ENCODE measurements around the gene AP1S1. TPM values are rescaled to one million over a fixed set of nuclear protein-coding genes. Genes with fewer than 3 reads are reported as not detected.
"Not testable (repeated sequence)": the region's sequence is repeated elsewhere in the genome, so short reads cannot be mapped to it uniquely, and the experiment has no call there.

The AP1S1 gene
- polyA plus RNA-seq (2012; ENCODE audit: missing spikeins), result 95.5 TPM

DNA sequence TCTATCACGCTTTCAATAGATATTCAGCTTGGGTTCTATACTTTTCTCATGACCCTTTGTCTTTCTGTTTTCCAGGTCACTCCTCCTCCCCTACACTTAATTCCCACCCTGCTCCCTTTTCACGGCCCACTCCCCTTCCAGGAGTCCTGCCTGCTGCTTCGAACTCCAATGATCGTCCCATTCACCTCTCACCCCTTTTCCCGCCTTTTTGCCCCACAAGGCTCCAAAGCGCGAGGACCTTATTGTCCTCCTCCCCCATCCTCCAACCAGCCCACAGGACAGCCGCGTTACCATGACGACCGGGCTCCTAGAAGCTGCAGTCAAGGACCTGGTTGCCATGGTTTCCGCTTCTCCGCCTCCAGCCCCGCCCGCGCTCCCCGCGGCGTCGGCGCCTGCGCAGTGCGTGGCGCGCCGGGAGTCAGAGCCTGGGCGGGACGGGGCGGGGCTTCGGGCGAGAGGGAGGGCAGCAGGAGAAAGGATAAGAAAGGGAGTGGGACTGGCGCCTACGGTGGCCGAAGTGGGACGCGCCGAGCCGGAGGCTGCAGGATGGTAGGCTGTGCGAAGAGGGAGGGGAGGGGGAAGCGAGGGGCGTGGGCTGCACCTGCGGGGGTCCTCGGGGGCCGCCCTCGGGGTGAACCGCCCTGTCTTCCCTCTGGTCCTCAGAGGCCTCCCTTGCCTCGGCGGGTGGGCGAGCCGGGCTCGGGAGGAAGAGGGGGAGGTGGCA is at the start of gene AP1S1:
TSS of gene AP1S1 (plus strand) at position 508 of the 724 bp plus-strand sequence. CDS start at position 547, 39 bp downstream.
- TF ChIP-seq POLR2AphosphoS5 (IDR thresholded peaks at IDR 0.05; ENCODE audit: low read depth, low read length) (no peak), POLR2A (IDR thresholded peaks at IDR 0.05; ENCODE audit: low read depth, low read length) (no peak), TAF1 (IDR thresholded peaks at IDR 0.05; ENCODE audit: borderline replicate concordance, low read depth, low read length) (no peak)
- peak; percentile 98 for DNase-seq (ENCODE audit: insufficient read length)
- FAIRE-seq, result peak; percentile 96

DNA sequence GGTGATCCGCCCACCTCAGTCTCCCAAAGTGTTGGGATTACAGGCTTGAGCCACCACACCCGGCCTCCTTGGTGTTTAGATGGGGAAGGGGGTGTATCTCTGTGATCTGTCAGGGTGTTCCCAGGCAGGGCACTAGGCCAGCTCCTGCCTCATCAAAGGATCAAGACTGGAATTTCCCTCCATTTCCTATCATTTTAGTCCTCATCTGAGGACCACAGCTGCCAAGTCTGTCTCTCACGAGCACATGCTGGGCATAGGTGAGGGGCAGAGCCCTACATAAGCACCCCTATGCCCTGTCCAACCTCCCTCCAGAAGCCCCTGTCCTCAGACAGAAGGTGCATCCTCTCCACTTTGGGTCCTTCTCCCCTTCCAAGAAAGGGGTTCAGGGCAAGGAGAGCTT is 49.5 kb upstream of the AP1S1 start:
- FAIRE-seq (no peak), DNase-seq (ENCODE audit: insufficient read length) (no peak)
- no peak for TF ChIP-seq POLR2A (IDR thresholded peaks at IDR 0.05; ENCODE audit: low read depth, low read length)
- TF ChIP-seq TAF1 (IDR thresholded peaks at IDR 0.05; ENCODE audit: borderline replicate concordance, low read depth, low read length), result no peak
- no peak for TF ChIP-seq POLR2AphosphoS5 (IDR thresholded peaks at IDR 0.05; ENCODE audit: low read depth, low read length)

DNA sequence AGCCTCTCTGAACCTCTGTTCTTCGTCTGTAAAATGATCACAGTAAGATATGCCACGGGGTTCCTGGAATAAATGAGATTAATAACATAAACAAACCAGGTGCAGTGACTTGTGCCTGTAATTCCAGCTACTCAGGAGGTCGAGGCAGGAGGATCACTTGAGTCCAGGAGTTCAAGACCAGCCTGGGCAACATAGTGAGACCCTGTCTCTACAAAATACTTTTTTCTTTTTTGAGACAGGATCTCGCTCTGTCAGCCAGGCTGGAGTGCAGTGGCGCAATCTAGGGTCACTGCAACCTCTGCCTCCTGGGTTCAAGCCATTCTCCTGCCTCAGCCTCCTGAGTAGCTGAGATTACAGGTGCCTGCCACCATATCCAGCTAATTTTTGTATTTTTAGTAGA is 49.0 kb upstream of the AP1S1 start:
- FAIRE-seq, result not testable (repeated sequence)

DNA sequence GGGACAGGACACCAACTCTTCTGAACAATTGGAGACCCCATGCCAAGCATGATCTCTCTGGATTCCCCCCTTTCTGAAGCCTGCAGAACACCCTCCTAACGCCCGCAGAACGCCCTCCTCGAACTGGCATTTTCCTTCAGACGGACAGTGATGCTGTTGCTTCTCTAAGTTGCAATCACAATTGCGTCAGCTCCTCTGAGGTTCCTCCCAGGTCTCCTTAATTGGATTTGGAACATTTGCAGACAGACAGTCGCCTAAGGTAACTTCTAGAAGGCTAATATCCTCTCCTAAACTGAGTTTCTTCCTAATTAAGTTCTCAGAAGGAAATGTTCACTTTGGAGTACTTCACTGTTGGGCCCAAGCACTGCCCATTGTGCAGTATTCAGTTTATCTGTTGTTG is 47.9 kb upstream of the AP1S1 start:
- TF ChIP-seq POLR2A (IDR thresholded peaks at IDR 0.05; ENCODE audit: low read depth, low read length) (no peak), TAF1 (IDR thresholded peaks at IDR 0.05; ENCODE audit: borderline replicate concordance, low read depth, low read length) (no peak), POLR2AphosphoS5 (IDR thresholded peaks at IDR 0.05; ENCODE audit: low read depth, low read length) (no peak)
- no peak for DNase-seq (ENCODE audit: insufficient read length)
- no peak for FAIRE-seq

More for the DNA sequence above, 49.0 kb upstream of the AP1S1 start:
- not testable (repeated sequence) for DNase-seq (ENCODE audit: insufficient read length)

DNA sequence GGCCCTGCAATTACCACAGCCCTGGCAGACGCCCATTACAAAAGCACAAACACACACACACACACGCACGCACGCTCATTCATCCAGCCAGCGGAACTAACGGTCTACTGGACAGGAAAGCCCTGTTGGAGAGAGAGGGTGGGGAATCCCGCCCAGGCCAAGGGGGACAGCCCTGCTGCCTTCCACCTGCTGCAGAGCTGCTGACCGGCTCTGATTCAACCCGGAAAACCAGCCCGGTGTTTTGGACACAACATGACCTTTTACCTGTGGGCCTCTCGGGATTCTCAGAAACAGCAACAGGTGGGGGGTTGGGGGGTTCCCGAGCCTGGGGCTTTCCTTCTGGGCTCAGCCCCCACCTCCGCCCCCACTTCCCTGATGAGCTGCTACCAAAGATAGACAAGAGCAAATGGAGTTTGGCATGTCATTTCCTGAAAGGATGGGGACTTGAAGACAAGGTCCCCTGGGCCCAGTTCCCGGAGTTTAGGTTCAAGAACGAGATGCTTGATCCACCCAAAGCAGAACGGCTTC is 45.9 kb upstream of the AP1S1 start:
- TF ChIP-seq TAF1 (IDR thresholded peaks at IDR 0.05; ENCODE audit: borderline replicate concordance, low read depth, low read length) (no peak), POLR2A (IDR thresholded peaks at IDR 0.05; ENCODE audit: low read depth, low read length) (no peak), POLR2AphosphoS5 (IDR thresholded peaks at IDR 0.05; ENCODE audit: low read depth, low read length) (no peak)
- DNase-seq (ENCODE audit: insufficient read length) (peak; percentile 58), FAIRE-seq (peak; percentile 78)

GRCh38 chr7:101108961-101109360 is 45.3 kb upstream of the AP1S1 start:
- no peak for DNase-seq (ENCODE audit: insufficient read length)
- no peak for FAIRE-seq
- no peak for TF ChIP-seq TAF1 (IDR thresholded peaks at IDR 0.05; ENCODE audit: borderline replicate concordance, low read depth, low read length)
- no peak for TF ChIP-seq POLR2A (IDR thresholded peaks at IDR 0.05; ENCODE audit: low read depth, low read length)
- no peak for TF ChIP-seq POLR2AphosphoS5 (IDR thresholded peaks at IDR 0.05; ENCODE audit: low read depth, low read length)

- no peak for TF ChIP-seq POLR2A (IDR thresholded peaks at IDR 0.05; ENCODE audit: low read depth, low read length)
- no peak for TF ChIP-seq TAF1 (IDR thresholded peaks at IDR 0.05; ENCODE audit: borderline replicate concordance, low read depth, low read length)
- no peak for TF ChIP-seq POLR2AphosphoS5 (IDR thresholded peaks at IDR 0.05; ENCODE audit: low read depth, low read length)
- FAIRE-seq (no peak), DNase-seq (ENCODE audit: insufficient read length) (no peak)
Observed at GRCh38 chr7:101109368-101109767, 44.9 kb upstream of the AP1S1 start.

- DNase-seq (ENCODE audit: insufficient read length) (no peak), FAIRE-seq (no peak)
- TF ChIP-seq POLR2A (IDR thresholded peaks at IDR 0.05; ENCODE audit: low read depth, low read length) (no peak), TAF1 (IDR thresholded peaks at IDR 0.05; ENCODE audit: borderline replicate concordance, low read depth, low read length) (no peak), POLR2AphosphoS5 (IDR thresholded peaks at IDR 0.05; ENCODE audit: low read depth, low read length) (no peak)
Observed at GRCh38 chr7:101111261-101111660, 43.0 kb upstream of the AP1S1 start.

- TF ChIP-seq POLR2AphosphoS5 (IDR thresholded peaks at IDR 0.05; ENCODE audit: low read depth, low read length) (no peak), POLR2A (IDR thresholded peaks at IDR 0.05; ENCODE audit: low read depth, low read length) (no peak), TAF1 (IDR thresholded peaks at IDR 0.05; ENCODE audit: borderline replicate concordance, low read depth, low read length) (no peak)
- no peak for FAIRE-seq
- DNase-seq (ENCODE audit: insufficient read length), result no peak
Observed at GRCh38 chr7:101112233-101112632, 42.0 kb upstream of the AP1S1 start.

DNA sequence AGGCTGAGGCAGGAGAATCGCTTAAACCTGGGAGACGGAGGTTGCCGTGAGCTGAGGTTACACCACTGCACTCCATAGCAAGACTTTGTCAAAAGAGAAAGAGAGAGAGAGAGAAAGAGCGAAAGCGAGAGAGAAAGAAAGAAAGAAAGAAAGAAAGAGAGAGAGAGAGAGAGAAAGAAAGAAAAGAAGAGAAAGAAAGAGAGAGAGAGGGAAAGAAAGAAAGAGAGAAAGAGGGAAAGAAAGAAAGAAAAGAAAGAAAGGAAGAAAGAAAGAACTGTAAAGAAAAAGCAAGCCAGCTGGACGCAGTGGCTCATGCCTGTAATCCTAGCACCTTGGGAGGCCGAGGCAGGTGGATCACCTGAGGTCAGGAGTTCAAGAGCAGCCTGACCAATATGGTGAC is 41.1 kb upstream of the AP1S1 start:
- not testable (repeated sequence) for FAIRE-seq

DNA sequence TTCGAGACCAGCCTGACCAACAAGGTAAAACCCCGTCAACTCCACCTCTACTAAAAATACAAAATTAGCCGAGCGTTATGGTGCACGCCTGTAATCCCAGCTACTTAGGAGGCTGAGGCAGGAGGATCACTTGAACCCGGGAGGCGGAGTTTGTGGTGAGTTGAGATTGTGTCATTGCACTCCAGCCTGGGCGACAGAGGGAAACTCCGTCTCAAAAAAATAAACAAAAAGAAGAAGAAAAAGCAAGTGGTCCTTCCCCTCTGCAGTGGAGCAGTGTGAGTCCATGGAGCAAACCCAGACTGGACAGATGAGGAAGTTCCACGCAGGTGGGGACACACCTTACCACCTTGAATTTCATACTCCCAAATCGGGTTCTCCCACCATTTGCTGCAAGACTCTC is 40.4 kb upstream of the AP1S1 start:
- DNase-seq (ENCODE audit: insufficient read length) (no peak), FAIRE-seq (no peak)
- TF ChIP-seq TAF1 (IDR thresholded peaks at IDR 0.05; ENCODE audit: borderline replicate concordance, low read depth, low read length) (no peak), POLR2AphosphoS5 (IDR thresholded peaks at IDR 0.05; ENCODE audit: low read depth, low read length) (no peak), POLR2A (IDR thresholded peaks at IDR 0.05; ENCODE audit: low read depth, low read length) (no peak)

More for the DNA sequence above, 41.1 kb upstream of the AP1S1 start:
- DNase-seq (ENCODE audit: insufficient read length), result not testable (repeated sequence)

- DNase-seq (ENCODE audit: insufficient read length) (no peak), FAIRE-seq (no peak)
- TF ChIP-seq POLR2A (IDR thresholded peaks at IDR 0.05; ENCODE audit: low read depth, low read length) (no peak), POLR2AphosphoS5 (IDR thresholded peaks at IDR 0.05; ENCODE audit: low read depth, low read length) (no peak), TAF1 (IDR thresholded peaks at IDR 0.05; ENCODE audit: borderline replicate concordance, low read depth, low read length) (no peak)
Observed at GRCh38 chr7:101114492-101114891, 39.8 kb upstream of the AP1S1 start.
